Activated naive CD8-positive, alpha-beta T cell treated with anti-CD3 and anti-CD28 coated beads, Interleukin-2, amount 10 ng/mL, durations not matched to agents 7 days and 5 days (primary cell): ENCODE results near the gene RANBP3L. TPM values are rescaled to one million over a fixed set of nuclear protein-coding genes. Genes with fewer than 3 reads are reported as not detected.

Source experiments
- ATAC-seq: fragments of 150-1000 bp; cut with Tn5 transposase; one replicate; pipeline ENCODE4 v1.10.0; 2021; ENCODE audit warnings: low read depth, moderate library complexity
- POLR2A ChIA-PET: fragments of 350-600 bp; sonication (Branson Sonifier 250); formaldehyde crosslinking; loops from one replicate; lab custom pipeline; 2021; ENCODE audit warnings: antibody characterized with exemption; lab: Charles Lee
- DNase-seq: peaks from one replicate; pipeline ENCODE4 v3.0.0; 2021
- H3K27ac Mint-ChIP-seq: one replicate; pipeline ENCODE4 v1.8.0; 2022; ENCODE audit warnings: mild to moderate bottlenecking, mixed read lengths
- H3K27me3 Mint-ChIP-seq: one replicate; pipeline ENCODE4 v1.8.0; 2022; ENCODE audit warnings: mild to moderate bottlenecking, moderate library complexity, mixed read lengths
- H3K36me3 Mint-ChIP-seq: one replicate; pipeline ENCODE4 v1.8.0; 2021; ENCODE audit warnings: mild to moderate bottlenecking, mixed read lengths
- H3K4me1 Mint-ChIP-seq: one replicate; pipeline ENCODE4 v1.8.0; 2021; ENCODE audit warnings: mixed read lengths
- H3K4me3 Mint-ChIP-seq: one replicate; pipeline ENCODE4 v1.8.0; 2022; ENCODE audit warnings: mild to moderate bottlenecking, moderate library complexity, mixed read lengths
- H3K9me3 Mint-ChIP-seq: one replicate; pipeline ENCODE4 v1.8.0; 2021; ENCODE audit warnings: mixed read lengths
- total RNA-seq, 2 experiments: library from RNA; stranded (reverse); gene quantifications; one replicate each; pipeline ENCODE4 v1.2.3, GENCODE V29; 2021

Gene RANBP3L
- total RNA-seq, 2 experiments from 2014 or later, result not detected

GRCh38 chr5:36232533-36232932 lies 69.2 kb downstream of the RANBP3L start:
- no peaks in the 10 kb centered on the region for H3K9me3 Mint-ChIP-seq
- H3K27me3 Mint-ChIP-seq, result no peaks in the 10 kb centered on the region
- POLR2A ChIA-PET, result no interaction called here
- no peak overlapping the region for H3K4me3 Mint-ChIP-seq
- H3K36me3 Mint-ChIP-seq, result peaks cover 3% of the 10 kb centered on the region
- ATAC-seq (no peak), DNase-seq (no peak)
- no peaks in the 10 kb centered on the region for H3K4me1 Mint-ChIP-seq
- H3K27ac Mint-ChIP-seq, result no peak overlapping the region

GRCh38 chr5:36230151-36230790 lies 71.4 kb downstream of the RANBP3L start:
- Mint-ChIP-seq H3K27me3 (no peaks in the 10 kb centered on the region), H3K27ac (no peak overlapping the region), H3K36me3 (peaks cover 1% of the 10 kb centered on the region), H3K9me3 (no peaks in the 10 kb centered on the region), H3K4me1 (no peaks in the 10 kb centered on the region), H3K4me3 (no peak overlapping the region)
- ATAC-seq (no peak), DNase-seq (no peak)
- POLR2A ChIA-PET, result no interaction called here

- no peaks in the 10 kb centered on the region for H3K9me3 Mint-ChIP-seq
- H3K4me1 Mint-ChIP-seq, result no peaks in the 10 kb centered on the region
- no peak for ATAC-seq
- H3K36me3 Mint-ChIP-seq, result peaks cover 1% of the 10 kb centered on the region
- POLR2A ChIA-PET, result no interaction called here
- no peaks in the 10 kb centered on the region for H3K27me3 Mint-ChIP-seq
- H3K4me3 Mint-ChIP-seq, result no peak overlapping the region
- no peak overlapping the region for H3K27ac Mint-ChIP-seq
- no peak for DNase-seq
These were observed 73.2 kb downstream of the RANBP3L start for GRCh38 chr5:36228505-36228904.

GRCh38 chr5:36227046-36227445 lies 74.7 kb downstream of the RANBP3L start:
- POLR2A ChIA-PET, result no interaction called here
- Mint-ChIP-seq H3K27me3 (no peaks in the 10 kb centered on the region), H3K27ac (no peak overlapping the region), H3K9me3 (no peaks in the 10 kb centered on the region), H3K4me3 (no peak overlapping the region), H3K4me1 (no peaks in the 10 kb centered on the region), H3K36me3 (no peaks in the 10 kb centered on the region)
- no peak for DNase-seq
- no peak for ATAC-seq

- Mint-ChIP-seq H3K27me3 (no peaks in the 10 kb centered on the region), H3K36me3 (peaks cover 7% of the 10 kb centered on the region), H3K9me3 (no peaks in the 10 kb centered on the region), H3K4me3 (no peak overlapping the region), H3K27ac (no peak overlapping the region), H3K4me1 (no peaks in the 10 kb centered on the region)
- POLR2A ChIA-PET, result no interaction called here
- no peak for DNase-seq
- no peak for ATAC-seq
These were observed 79.1 kb downstream of the RANBP3L start for GRCh38 chr5:36222620-36223019.

GRCh38 chr5:36217988-36218387 lies 83.7 kb downstream of the RANBP3L start:
- DNase-seq (no peak), ATAC-seq (no peak)
- Mint-ChIP-seq H3K27me3 (no peaks in the 10 kb centered on the region), H3K36me3 (peaks cover 10% of the 10 kb centered on the region), H3K27ac (no peak overlapping the region), H3K9me3 (no peaks in the 10 kb centered on the region), H3K4me3 (no peak overlapping the region), H3K4me1 (no peaks in the 10 kb centered on the region)
- POLR2A ChIA-PET, result no interaction called here

GRCh38 chr5:36217567-36217966 lies 84.1 kb downstream of the RANBP3L start:
- Mint-ChIP-seq H3K36me3 (peaks cover 13% of the 10 kb centered on the region), H3K4me3 (no peak overlapping the region), H3K9me3 (no peaks in the 10 kb centered on the region), H3K27me3 (no peaks in the 10 kb centered on the region), H3K27ac (no peak overlapping the region), H3K4me1 (no peaks in the 10 kb centered on the region)
- DNase-seq (no peak), ATAC-seq (no peak)
- POLR2A ChIA-PET, result no interaction called here

GRCh38 chr5:36215910-36216309 lies 85.8 kb downstream of the RANBP3L start:
- no peaks in the 10 kb centered on the region for H3K9me3 Mint-ChIP-seq
- no peaks in the 10 kb centered on the region for H3K4me1 Mint-ChIP-seq
- POLR2A ChIA-PET, result no interaction called here
- H3K4me3 Mint-ChIP-seq, result no peak overlapping the region
- no peak for ATAC-seq
- H3K27ac Mint-ChIP-seq, result no peak overlapping the region
- DNase-seq, result no peak
- no peaks in the 10 kb centered on the region for H3K27me3 Mint-ChIP-seq
- H3K36me3 Mint-ChIP-seq, result peaks cover 10% of the 10 kb centered on the region

- Mint-ChIP-seq H3K4me1 (no peaks in the 10 kb centered on the region), H3K27me3 (no peaks in the 10 kb centered on the region), H3K4me3 (no peak overlapping the region), H3K36me3 (peaks cover 7% of the 10 kb centered on the region), H3K27ac (no peak overlapping the region), H3K9me3 (no peaks in the 10 kb centered on the region)
- ATAC-seq (no peak), DNase-seq (no peak)
- POLR2A ChIA-PET, result no interaction called here
These were observed 87.3 kb downstream of the RANBP3L start for GRCh38 chr5:36214436-36214835.

- no peak for DNase-seq
- H3K4me3 Mint-ChIP-seq, result no peak overlapping the region
- peaks cover 20% of the 10 kb centered on the region for H3K36me3 Mint-ChIP-seq
- no peak overlapping the region for H3K27ac Mint-ChIP-seq
- POLR2A ChIA-PET, result no interaction called here
- no peaks in the 10 kb centered on the region for H3K4me1 Mint-ChIP-seq
- no peaks in the 10 kb centered on the region for H3K27me3 Mint-ChIP-seq
- H3K9me3 Mint-ChIP-seq, result no peaks in the 10 kb centered on the region
- no peak for ATAC-seq
These were observed 92.0 kb downstream of the RANBP3L start for GRCh38 chr5:36209664-36210063.

- Mint-ChIP-seq H3K27ac (no peak overlapping the region), H3K36me3 (peaks cover 19% of the 10 kb centered on the region), H3K9me3 (no peaks in the 10 kb centered on the region), H3K27me3 (no peaks in the 10 kb centered on the region), H3K4me1 (no peaks in the 10 kb centered on the region), H3K4me3 (no peak overlapping the region)
- POLR2A ChIA-PET, result no interaction called here
- DNase-seq, result no peak
- ATAC-seq, result no peak
These were observed 92.9 kb downstream of the RANBP3L start for GRCh38 chr5:36208786-36209185.

- Mint-ChIP-seq H3K4me1 (no peaks in the 10 kb centered on the region), H3K4me3 (no peak overlapping the region), H3K9me3 (no peaks in the 10 kb centered on the region), H3K36me3 (peaks cover 17% of the 10 kb centered on the region), H3K27ac (no peak overlapping the region), H3K27me3 (no peaks in the 10 kb centered on the region)
- no peak for ATAC-seq
- POLR2A ChIA-PET, result no interaction called here
- DNase-seq, result no peak
These were observed 94.8 kb downstream of the RANBP3L start for GRCh38 chr5:36206913-36207312.

GRCh38 chr5:36205329-36205728 lies 96.4 kb downstream of the RANBP3L start:
- Mint-ChIP-seq H3K27ac (no peak overlapping the region), H3K4me1 (no peaks in the 10 kb centered on the region), H3K36me3 (peaks cover 17% of the 10 kb centered on the region), H3K9me3 (no peaks in the 10 kb centered on the region), H3K4me3 (no peak overlapping the region), H3K27me3 (no peaks in the 10 kb centered on the region)
- DNase-seq, result no peak
- ATAC-seq, result no peak
- POLR2A ChIA-PET, result no interaction called here

GRCh38 chr5:36202521-36202961 lies 99.2 kb downstream of the RANBP3L start:
- H3K9me3 Mint-ChIP-seq, result no peaks in the 10 kb centered on the region
- H3K4me3 Mint-ChIP-seq, result no peak overlapping the region
- H3K4me1 Mint-ChIP-seq, result no peaks in the 10 kb centered on the region
- no peak for DNase-seq
- peaks cover 14% of the 10 kb centered on the region for H3K36me3 Mint-ChIP-seq
- H3K27ac Mint-ChIP-seq, result no peak overlapping the region
- no peak for ATAC-seq
- H3K27me3 Mint-ChIP-seq, result no peaks in the 10 kb centered on the region
- POLR2A ChIA-PET, result no interaction called here

GRCh38 chr5:36200513-36200912 lies 101.2 kb downstream of the RANBP3L start:
- Mint-ChIP-seq H3K27me3 (no peaks in the 10 kb centered on the region), H3K36me3 (peaks cover 14% of the 10 kb centered on the region)

More at GRCh38 chr5:36200513-36200912, 101.2 kb downstream of the RANBP3L start:
- POLR2A ChIA-PET, result no interaction called here
- ATAC-seq (no peak), DNase-seq (no peak)
- no peak overlapping the region for H3K4me3 Mint-ChIP-seq
- H3K4me1 Mint-ChIP-seq, result no peaks in the 10 kb centered on the region
- no peaks in the 10 kb centered on the region for H3K9me3 Mint-ChIP-seq
- H3K27ac Mint-ChIP-seq, result no peak overlapping the region
